ENCODE results near the gene ANKLE1.

Gene ANKLE1

DNA sequence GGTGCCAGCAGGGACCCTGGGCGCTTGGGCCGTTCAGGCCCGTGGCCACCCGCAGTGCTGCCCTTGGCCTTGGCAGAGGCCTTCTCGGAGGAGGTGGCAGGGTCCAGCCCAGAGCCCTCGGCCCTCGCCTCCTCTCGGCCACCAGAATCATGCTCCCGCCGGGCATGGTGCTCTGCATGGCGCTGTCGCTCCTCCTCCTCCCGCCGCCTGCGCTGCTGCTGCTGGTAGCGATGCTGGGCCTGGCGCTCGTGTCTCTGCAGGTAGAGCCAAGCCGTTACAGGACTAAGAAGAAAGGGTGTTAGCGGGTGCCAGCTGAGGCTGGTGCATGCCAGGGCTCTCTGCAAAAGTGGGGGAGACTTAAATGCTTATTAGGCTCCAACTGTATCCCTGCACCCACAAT is 43.4 kb downstream of the ANKLE1 start:
- no peak for DNase-seq (ENCODE audit: low read depth in 1 of 2, low spot score in 1 of 2)

DNA sequence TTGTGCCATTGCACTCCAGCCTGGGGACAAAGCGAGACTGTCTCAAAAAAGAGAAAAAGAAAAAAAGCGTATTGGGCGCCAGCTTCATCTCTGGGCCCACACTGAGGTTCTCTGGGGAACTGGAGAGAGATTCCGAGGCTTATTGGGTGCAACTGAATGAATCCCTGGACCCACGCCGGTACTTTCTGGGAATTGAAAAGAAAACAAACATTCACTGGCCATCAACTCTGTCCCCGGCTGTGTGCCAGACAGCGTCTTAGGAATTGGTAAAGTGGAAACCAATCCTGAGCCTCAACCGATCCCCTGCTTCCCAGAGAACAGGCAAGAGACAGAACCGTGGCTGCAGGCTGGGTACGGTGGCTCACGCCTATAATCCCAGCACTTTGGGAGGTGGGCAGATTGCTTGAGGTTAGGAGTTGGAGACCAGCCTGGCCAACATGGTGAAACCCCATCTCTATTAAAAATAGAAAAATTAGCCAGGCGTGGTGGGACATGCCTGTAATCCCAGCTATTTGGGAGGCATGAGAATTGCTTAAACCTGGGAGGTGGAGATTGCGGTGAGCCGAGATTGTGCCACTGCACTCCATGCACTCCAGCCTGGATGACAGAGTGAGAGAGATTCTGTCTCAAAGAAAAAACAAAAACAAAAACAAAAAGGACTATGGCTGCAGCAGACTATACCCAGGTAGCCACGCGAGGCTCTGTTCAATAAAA is 44.3 kb downstream of the ANKLE1 start:
- no peak for DNase-seq (ENCODE audit: low read depth in 1 of 2, low spot score in 1 of 2)

DNA sequence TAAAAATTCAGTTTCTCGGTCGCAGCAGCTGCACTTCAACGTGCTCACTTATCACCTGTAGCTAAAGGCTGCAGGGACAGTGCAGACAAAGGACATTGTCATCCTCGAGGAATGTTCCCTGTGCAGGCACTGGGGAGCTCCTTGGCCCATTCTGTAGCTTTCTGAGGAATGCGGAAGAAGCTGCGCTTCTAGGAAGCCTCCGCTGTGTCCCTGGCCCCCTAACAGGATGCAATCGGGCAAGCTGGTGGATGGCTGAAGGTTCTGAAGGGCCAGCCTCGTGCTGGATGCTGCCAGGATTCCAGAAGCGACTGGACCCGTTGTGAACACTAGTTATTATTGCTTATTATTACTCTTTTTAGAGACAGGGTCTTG is 44.9 kb downstream of the ANKLE1 start:
- DNase-seq (ENCODE audit: low read depth in 1 of 2, low spot score in 1 of 2): no peak

DNA sequence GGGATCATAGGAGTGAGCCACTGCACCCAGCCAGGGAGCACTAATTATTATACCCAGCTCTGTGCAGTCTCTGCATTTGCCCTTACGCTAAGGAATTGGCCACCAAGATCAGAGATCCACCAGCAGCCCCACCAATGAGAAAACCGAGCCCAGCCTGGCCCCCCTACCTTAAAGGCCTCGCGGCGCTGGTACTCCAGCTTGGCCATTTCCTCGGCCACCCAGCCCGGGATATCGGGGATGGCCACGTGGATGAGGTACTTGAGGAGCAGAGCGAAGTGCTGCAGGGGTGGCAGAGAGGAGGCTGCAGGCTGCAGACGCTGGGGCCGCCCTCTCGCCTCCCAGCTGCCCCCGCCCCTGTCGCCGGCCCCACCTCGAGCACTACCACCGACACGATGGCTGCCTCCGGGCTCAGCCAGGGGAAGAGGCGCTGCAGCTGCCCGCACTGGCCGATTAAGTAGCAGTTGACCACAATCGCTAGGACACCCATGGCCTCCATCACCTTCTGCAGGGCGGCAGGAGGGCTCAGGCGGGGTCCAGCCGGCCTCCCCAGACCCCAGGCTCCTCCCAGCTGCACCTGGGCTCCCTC is 45.5 kb downstream of the ANKLE1 start:
- DNase-seq (ENCODE audit: low read depth in 1 of 2, low spot score in 1 of 2): no peak

DNA sequence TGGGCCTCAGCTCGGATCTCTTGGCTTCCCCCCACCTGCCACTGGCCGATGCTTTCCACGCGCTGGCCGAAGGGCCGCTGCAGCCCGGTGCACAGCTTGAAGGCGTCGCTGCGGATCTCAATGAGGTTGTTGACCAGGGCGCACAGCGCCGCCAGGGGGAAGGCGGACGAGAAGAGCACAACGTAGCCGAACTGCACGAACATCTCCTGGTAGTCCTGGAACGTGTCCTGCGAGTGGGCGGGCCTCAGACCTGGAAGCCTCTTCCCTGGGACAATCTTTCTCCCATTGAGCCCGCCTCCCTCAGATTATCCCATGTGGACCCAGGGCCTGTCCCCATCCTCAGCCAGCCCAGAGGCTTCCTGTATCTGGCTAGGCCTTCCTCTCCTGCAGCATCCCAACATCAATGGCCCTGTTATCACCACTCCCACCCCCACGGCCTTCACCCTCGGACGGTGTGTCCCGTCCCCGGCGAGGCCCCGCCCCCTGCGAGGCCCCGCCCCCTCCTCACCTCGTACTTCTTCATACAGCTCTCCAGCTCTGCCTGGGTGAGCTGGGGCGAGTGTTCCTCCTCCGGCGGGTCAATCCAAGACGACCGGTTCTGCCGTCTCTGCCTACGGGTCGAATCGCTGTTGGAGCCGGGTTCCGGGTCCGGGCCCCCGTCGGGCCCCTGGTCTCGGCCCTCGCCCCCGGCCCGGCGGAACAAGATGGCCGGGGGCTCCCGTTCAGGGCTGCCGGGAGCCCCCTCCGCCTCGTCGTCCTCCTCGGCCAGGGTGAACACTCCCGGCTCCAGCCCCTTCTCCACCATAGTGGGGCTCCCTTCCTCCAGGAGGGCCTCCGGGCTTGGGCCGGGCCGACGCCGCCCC is 46.2 kb downstream of the ANKLE1 start:
- peak in 1 of 2 donors; percentile 49 for DNase-seq (ENCODE audit: low read depth in 1 of 2, low spot score in 1 of 2)

DNA sequence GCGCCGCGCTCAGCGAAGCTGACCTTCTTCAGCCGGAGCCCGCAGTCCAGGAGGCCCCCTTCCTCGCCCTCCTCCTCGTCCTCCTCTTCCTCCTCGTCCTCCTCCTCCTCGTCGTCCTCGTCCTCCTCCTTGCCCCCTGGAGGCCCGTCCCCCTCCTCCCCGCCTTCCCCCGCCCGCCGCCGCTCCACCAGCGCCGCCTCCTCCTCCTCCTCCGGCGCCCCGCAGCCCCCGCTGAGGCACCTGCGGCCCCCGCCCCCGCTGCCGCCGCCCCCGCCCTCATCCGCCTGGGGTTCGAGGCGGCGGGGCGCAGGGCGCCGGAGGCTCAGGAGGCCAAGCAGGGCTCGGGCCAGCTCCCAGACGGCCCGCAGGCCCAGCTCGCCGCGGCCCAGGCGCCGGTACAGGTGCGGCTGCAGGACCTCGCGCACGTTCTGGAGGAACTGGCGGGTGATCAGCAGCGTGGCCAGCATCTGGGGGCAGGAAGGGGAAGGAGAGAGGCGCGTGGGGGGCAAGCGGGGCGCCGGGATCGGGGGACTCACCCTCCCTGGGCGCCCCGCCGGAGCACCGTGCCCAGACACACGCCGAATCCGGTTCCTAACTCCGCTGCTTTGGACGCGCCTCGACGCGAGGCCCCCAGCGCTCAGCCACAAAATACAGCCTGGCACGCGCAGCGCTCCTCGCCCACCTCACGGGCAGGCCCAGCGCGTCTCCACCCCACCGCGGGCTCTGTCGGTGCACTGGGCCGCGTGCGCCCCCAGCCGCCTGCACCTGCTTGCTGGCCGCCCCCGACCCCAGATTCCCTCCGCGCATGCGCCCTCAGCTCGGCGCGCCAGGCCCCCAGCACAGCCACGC is 47.0 kb downstream of the ANKLE1 start:
- peak in 1 of 2 donors; percentile 24 for DNase-seq (ENCODE audit: low read depth in 1 of 2, low spot score in 1 of 2)

DNA sequence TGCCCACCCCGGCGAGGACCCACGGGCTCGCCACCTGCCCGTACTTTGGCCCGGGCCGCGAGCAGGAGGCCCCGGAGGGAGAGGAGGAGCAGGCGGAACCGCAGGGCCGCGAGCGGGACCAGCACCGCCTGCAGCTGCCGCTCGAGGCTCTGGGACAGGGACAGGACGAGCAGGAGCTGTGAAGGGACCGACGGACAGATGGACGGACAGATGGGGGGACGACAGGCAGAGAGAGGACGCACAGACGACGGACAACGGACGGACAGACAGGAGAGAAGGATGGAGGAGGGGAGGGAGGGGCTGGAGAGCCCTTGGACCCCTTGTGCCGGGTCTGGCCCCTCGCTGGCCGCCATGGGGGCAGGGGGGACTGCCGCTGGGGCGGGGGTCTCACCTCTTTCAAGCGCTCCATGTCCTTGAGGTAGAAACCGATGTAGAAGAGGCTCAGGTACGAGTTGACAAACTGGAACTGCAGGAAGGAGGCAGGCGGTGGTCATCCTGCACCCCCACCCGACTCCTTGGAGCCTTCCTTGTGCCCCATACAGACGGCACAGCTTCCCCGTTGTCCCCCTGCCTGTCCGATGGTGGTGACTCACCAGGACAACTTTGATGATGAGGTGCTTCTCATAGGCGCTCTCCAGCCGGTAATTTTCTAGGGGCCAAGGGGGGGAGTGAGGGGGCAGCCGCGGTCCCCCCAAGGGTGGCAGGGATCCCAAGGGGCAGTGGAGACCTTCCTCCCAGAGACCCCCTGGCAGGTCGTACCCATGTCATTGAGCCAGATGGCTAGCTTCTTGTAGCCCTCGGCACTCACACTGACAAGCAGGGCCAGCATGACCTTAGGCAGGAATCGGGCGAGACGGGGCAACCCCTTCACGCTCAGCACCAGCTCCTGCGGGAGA is 47.9 kb downstream of the ANKLE1 start:
- DNase-seq (ENCODE audit: low read depth in 1 of 2, low spot score in 1 of 2): no peak

DNA sequence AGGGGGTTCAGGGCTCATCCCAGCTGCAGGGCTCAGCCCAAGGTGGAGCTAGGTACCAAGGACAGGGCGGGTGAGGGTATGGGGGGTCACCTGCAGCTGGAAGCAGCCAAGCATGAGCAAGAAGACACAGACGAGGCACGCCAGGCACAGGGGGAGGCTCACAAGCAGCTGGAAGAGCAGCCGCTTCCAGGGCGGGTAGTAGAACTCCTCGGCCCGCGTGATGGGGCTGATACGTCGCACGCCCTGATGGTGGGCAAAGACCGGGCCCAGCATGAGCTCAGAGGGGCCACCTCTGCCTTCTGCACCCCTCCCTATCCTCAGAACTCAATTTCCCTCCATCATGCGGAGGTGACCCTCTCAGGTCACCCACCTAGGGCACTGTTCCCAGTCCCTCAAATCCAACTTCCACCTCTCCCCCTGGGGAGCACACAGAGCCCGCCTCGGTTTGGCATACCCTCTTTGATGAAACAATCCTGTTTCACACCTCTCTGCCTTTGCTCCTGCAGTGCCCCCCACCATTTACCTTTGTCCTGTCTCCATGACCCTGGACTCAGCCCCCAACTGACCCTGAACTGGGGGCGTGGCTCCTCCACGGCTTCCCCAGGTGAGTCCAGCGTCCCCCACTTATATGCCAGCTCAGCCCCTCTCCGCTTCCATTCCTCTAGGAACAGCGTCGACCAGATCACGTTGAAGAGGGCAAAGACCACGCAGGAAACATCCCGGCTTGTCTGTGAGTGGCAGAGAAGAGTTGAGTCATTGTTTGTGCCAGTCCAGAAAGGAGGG is 48.8 kb downstream of the ANKLE1 start:
- DNase-seq (ENCODE audit: low read depth in 1 of 2, low spot score in 1 of 2): no peak

DNA sequence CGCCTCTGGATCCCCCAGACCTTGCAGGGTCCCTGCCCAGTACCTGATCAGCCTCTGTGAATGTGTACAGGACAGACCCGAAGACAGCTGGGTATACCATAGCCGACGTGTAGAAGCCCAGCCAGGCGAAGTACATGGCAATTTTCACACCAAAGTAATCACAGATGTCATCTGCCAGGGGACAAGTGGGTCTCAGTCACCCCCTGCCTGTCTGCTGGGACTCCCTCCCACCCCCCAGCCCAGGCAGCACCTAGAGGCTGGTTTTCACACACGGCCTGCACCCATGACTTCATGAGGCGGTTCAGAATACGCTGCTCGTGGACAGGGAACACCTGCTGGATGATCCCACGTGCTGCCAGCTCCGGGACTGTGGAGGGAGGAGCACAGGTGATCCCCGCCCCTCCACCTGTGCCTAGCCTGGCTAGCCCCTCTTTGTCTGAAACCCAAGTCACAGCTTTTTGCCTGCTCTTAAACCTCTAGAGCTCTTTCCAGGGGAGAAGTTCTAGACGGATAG is 49.4 kb downstream of the ANKLE1 start:
- no peak for DNase-seq (ENCODE audit: low read depth in 1 of 2, low spot score in 1 of 2)

DNA sequence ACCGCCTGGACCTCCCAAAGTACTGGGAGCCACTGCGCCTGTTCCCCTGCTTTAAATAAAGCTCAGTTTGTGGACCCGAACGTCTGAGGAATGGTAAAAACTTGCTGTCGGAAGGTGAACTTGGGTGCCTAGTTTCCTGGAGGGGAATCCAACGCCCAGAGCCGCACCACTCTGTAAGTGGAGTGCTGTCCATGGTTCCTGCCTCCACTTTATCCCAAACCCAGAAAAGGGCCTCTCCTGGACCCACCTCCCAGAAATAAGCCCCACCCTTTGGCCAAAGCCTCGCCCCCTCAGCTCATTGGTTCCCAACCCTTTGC is 50.6 kb downstream of the ANKLE1 start:
- DNase-seq (ENCODE audit: low read depth in 1 of 2, low spot score in 1 of 2): no peak

DNA sequence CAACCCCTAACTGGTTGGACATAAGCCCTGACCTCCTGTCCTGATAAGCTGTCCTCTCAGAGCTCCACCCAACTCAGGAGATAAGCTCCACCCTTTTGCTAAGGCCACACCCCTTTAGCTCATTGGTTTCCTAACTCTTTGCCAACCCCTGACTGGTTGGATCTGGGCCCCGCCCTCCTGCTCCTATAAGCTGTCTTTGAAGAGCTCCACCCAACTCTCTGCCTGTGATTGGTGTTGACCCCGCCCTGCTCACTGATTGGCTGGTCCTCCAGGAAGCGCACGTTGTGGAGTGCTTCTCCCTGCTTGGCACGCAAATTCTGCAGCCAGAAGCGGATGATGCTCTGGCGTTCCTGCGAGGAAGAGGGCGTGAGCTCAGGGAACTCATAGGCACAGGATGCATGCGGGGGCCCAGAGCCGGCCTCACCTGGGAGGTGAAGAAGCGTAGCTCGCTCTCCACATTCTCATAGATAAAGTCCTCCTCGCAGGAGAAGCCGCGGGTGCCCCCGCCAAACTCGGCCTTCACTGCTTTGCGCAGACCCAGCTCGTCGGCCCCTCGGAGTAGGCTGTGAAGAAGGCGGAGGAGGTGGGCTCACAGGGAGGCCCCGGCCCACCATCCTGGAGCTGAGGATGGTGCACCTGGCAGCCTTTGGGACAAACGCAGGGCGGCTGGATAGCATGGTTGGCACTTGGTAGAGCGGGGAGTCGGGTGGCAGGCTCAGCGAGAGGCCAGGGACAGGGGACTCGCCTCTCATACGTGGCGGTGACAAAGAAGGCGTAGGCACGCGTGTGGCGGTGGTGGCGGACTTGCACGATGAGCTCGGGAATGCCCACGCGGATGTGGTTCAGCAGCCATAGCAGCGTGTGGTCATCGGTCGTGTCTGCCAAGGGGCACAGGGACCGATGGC is 51.2 kb downstream of the ANKLE1 start:
- DNase-seq (ENCODE audit: low read depth in 1 of 2, low spot score in 1 of 2): no peak

DNA sequence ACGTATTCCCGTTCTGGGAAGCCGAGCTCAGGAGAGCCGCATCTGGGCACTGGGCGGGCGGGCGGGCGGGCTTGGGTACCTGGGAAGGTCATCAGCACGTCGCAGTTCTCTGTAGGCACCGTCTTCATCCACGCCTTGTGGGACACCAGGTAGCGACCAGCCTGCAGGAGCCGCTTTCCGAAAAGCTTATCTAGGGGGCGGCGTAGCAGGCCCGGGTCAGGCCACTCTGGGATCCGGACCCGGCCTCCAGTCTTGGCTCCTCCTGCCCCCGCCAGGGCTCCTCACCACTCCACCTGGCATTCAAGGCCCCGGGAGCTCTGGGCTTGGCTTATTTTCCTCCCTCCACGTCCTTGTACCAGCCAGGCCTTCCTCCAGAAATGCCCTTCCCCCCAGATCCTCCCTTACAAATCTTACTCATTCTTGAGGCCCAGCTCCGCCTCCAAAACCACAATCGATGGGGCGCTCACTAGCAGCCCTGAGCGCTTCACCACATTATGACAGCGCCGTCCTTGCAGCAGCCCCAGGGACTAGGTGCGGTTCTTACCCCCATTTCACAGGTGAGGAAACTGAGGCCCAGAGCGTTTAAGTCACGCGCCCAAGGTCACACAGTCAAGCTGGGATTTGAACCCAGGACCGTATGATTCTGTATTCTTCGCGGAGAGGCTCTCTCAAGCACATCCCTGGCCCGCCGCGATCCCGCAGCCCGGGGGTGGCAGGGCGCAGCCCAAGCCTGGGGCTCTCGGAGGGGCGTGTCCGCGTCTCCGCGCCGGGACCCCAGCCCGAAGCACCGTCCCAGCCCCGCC is 52.1 kb downstream of the ANKLE1 start:
- DNase-seq (ENCODE audit: low read depth in 1 of 2, low spot score in 1 of 2): peak; percentile 49 to 51

DNA sequence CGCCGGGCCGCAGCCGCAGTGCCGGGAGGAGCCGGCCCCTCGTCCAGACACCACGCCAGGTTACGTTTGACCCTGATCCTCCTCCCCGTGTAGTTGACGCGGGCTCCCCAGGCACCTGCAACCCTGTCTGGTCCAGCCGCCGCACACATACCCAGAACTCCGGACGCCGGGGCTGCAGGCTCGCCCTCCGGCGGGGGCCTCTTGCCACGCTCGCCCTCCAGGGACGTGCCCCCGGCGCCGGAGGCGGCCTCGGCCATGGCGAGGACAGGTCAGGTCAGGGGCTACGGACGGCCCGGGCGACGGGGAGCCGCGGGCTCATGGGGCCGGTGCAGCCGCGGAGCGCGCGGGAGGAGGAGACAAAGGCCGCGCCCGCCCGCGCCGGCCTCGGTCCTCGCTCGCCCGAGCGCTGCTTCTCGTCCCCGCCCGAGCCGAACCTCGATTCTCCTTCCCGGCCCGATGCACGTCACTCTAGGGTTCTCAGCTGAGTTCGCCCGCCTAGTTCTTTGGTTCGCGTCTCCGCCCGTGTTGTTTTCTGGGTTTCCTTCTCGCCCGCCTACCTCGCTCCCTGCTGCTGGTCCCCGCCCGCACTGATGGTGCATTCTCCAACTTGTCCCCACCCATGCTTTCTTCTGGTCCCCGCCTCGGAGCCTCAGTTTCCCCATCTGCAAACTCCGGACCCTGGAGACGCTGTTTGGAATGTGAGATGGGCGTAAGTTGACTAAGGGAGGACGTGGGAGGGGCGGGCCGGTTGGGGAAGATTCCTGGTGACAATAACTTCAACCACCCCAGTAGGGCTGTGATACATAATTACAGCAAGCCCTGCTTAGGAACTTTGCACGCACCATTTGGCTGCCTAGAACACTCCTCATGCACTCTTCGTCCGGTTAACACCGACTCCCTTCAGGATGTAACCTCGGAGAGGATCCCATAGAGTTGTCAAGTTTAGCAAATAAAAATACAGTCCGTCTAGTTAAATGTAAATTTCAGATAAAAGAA is 53.0 kb downstream of the ANKLE1 start, which contains the start of gene ANO8:
TSS of gene ANO8 (minus strand) at position 442 of the 996 bp plus-strand sequence. CDS start at position 257, 185 bp downstream.
- DNase-seq (ENCODE audit: low read depth in 1 of 2, low spot score in 1 of 2): peak; percentile 87 to 97

DNA sequence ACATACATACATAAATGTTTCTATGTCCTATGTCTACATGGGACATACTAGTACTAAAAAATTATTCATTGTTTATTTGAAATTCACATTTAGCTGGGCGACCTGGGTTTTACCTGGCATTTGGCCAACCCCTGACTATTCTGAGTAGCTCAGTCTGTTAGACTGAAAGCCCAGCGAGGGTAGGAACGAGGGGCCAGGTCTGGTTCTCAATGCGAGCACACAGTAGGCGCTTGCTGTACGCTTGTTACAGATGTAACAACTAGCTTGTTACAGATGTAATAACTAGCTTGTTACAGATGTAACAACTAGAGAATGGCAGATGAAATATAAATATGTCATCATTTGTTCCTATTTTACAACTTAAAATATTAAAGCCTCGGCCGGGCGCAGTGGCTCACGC is 53.9 kb downstream of the ANKLE1 start:
- no peak for DNase-seq (ENCODE audit: low read depth in 1 of 2, low spot score in 1 of 2)

All from stimulated activated CD4-positive, alpha-beta T cell treated with anti-CD3 and anti-CD28 coated beads, Interleukin-15, amount 100 ng/mL, for 1 hour (primary cell).